ENCODE results near the gene DDIT3.
"Not testable (repeated sequence)": the region's sequence is repeated elsewhere in the genome, so short reads cannot be mapped to it uniquely, and the experiment has no call there.

DDIT3 gene

GRCh38 chr12:57511588-57512325, 8.6 kb downstream of the DDIT3 start:
- no peak for DNase-seq

- DNase-seq: no peak
These were observed 9.2 kb downstream of the DDIT3 start for GRCh38 chr12:57511161-57511560.

GRCh38 chr12:57507796-57508195, 12.5 kb downstream of the DDIT3 start:
- DNase-seq: not testable (repeated sequence)

- not testable (repeated sequence) for DNase-seq
These were observed 13.8 kb downstream of the DDIT3 start for GRCh38 chr12:57506541-57506940.

- not testable (repeated sequence) for DNase-seq
These were observed 17.9 kb downstream of the DDIT3 start for GRCh38 chr12:57502311-57502969.

- DNase-seq: no peak
These were observed 20.1 kb downstream of the DDIT3 start for GRCh38 chr12:57500213-57500612.

GRCh38 chr12:57498571-57498970, 21.7 kb downstream of the DDIT3 start:
- DNase-seq: no peak

GRCh38 chr12:57498132-57498502, 22.2 kb downstream of the DDIT3 start:
- DNase-seq: no peak

- DNase-seq: no peak
These were observed 22.8 kb downstream of the DDIT3 start for GRCh38 chr12:57497223-57498131.

- peak; percentile 45 for DNase-seq
These were observed 23.5 kb downstream of the DDIT3 start for GRCh38 chr12:57496822-57497221.

GRCh38 chr12:57495051-57495701, 25.1 kb downstream of the DDIT3 start:
- not testable (repeated sequence) for DNase-seq

GRCh38 chr12:57491393-57492280, 28.7 kb downstream of the DDIT3 start:
- no peak for DNase-seq

GRCh38 chr12:57490126-57490525, 30.2 kb downstream of the DDIT3 start:
- DNase-seq: no peak

GRCh38 chr12:57489157-57489641, 31.1 kb downstream of the DDIT3 start:
- no peak for DNase-seq

- DNase-seq: no peak
These were observed 31.7 kb downstream of the DDIT3 start for GRCh38 chr12:57488402-57489156.

- peak; percentile 98 for DNase-seq
These were observed 32.5 kb downstream of the DDIT3 start, which contains the start of gene MARS1 for GRCh38 chr12:57487597-57488401. TSS of gene MARS1 (plus strand) at chr12:57488068. CDS start at chr12:57488091, 23 bp downstream.

GRCh38 chr12:57487055-57487596, 33.2 kb downstream of the DDIT3 start:
- DNase-seq: no peak

GRCh38 chr12:57485695-57486094, 34.6 kb downstream of the DDIT3 start:
- DNase-seq: no peak

GRCh38 chr12:57483466-57483865, 36.8 kb downstream of the DDIT3 start:
- no peak for DNase-seq

- no peak for DNase-seq
These were observed 38.6 kb downstream of the DDIT3 start for GRCh38 chr12:57481671-57482070.
